TTC549 (cell line): ENCODE results near the gene DIAPH2.
A peak's percentile ranks its signal among the peaks of the same experiment; 100 is the strongest.
"Not testable (repeated sequence)": the region's sequence is repeated elsewhere in the genome, so short reads cannot be mapped to it uniquely, and the experiment has no call there.

ENCODE experiments used
- FAIRE-seq: peaks from 2 replicates; lab custom pipeline; 2012; peaks lifted over from hg19 to GRCh38; lab: Jason Lieb, UNC

Gene DIAPH2

GRCh38 chrX:96719161-96719875 lies 34.7 kb downstream of the DIAPH2 start:
- FAIRE-seq = no peak

DNA sequence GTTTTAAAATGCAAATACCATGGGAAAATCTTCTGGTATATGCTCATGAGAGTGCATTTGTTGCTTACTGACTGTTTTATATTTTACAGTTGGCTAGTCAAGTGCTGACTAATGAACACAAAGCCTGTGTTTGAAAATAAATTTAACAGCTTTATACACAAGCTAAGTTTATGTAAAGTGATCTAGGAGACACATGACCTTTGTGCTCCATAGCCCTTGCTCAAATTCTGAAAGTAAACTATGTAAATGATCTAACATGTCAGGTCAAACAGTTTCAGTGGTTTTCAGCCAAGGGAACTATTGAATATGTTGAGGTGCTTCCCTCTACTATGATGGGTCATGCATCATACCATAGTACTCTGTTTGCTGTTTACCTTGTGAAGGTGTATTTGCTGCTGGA lies 36.7 kb downstream of the DIAPH2 start:
- FAIRE-seq = no peak

- no peak for FAIRE-seq
These were observed 38.1 kb downstream of the DIAPH2 start for GRCh38 chrX:96722781-96723180.

DNA sequence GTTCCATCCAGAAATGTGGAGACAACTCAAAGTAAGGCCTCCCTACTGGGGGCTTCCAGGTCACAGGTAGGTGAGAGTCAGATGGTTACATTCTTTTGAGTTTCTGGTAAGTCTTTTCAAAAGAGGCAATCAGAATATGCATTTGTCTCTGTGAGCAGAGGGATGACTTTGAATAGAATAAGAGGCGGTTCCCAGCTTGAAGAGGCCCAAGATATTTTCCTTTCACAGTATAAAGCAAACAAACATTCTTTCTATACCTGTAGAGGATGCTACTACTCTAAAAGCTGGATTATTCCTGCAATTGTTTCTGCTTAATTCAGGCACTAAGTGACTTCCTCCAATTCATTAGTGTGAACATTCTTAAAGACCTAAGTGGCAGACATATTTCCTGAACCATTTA lies 44.4 kb downstream of the DIAPH2 start:
- no peak for FAIRE-seq

- no peak for FAIRE-seq
These were observed 45.4 kb downstream of the DIAPH2 start for GRCh38 chrX:96729868-96730643.

- not testable (repeated sequence) for FAIRE-seq
These were observed 46.4 kb downstream of the DIAPH2 start for GRCh38 chrX:96731000-96731399.

DNA sequence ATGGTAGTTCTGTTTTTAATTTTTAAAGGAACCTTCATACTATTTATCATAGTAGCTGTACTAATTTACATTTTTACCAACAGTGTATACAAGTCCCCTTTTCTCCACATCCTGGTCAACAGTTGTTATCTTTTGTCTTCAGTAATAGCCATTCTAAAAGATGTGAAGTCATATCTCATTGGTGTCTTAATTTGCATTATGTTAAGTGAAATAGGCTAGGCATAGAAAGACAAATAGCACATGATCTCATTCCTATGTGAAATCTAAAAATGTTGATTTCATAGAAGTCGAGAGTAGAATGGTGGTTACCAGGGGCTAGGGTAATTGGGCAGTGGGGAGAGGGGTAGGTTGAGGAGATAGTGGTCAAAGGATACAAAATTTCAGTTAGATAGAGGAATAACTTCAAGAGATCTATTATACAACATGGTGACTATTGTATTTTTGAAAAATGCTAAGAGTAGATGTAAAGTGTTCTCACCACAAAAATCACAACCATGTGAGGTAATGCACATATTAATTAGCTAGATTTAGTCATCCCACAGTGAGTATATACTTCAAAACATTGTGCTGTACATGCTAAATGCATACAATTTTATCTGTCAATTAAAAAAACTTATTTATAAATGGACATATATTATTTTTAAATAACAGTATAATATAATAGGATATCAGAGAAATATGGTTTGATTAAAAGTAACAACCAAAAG lies 58.9 kb downstream of the DIAPH2 start:
- FAIRE-seq = no peak

DNA sequence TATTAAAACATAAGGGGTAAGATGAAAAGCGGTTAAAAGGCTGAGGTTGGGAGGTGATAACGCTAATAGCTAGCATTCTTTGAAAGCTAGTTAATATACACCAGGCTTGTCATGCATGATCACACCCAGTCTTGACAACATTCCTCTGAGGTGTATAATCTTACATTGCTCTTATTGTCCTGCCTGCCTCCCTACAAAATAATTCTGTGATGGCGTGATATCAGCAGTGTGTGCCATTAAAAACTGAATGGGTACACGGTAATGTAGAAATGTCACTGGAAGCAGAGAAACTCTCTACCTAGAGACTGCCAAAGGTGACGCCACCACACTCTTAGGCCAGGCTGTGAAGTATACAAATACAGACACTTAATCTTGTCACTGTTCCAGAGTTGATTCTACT lies 68.1 kb downstream of the DIAPH2 start:
- FAIRE-seq = no peak

DNA sequence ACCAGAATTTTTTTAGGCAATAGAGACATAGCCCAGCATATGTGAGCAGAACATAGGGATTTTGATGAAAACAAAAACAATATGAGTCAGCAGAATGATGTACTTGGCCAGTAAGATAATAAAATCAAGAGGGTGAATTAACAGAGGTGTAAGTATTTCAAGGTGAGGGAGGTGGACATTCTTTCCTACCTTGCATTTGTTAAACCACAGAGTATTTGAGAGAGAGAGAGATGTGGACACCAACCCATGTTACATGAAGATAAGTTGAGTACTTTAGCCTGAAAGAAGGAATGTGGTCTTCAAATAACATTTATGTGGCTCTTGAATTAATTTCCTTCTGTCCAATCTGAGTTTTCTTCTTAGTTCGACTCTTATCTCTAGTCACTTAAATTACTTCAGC lies 68.6 kb downstream of the DIAPH2 start:
- FAIRE-seq = no peak

GRCh38 chrX:96756491-96756890 lies 71.8 kb downstream of the DIAPH2 start:
- no peak for FAIRE-seq

DNA sequence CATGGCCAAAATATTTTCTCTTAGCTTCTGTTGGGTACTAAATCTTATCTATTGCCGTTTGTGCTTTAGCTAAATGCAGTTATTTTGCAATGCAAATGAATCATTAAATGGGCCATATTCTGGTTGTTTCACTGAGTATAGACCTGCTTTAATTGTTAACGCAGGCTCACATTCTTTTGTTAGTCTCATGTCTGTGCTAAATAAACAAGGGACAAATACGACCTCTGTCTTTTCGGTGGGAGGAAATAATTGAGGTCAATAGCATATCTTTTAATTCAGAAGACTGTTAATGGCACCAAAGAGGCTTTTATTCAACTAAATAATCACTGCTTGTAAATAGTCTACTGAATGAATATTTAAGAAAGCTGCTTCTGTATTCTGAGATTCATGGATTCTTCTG lies 76.9 kb downstream of the DIAPH2 start:
- no peak for FAIRE-seq

DNA sequence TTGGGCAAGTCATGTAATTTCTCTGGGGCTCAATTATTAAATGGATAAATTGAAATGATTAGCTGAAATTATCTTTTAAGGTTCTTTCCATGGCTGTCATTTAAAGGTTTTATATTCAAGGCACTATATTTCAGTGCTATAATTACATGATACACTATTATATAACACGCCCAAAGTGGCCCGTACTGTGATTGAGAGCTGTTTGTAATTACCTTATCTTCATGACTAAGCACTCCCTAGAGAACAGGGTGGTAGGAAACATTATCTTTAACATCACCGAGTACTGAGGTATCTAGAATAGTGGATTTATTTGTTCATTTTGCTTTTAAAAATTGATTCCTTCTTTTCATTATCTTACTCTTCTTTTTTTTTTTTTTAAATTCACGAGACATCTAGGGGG lies 79.0 kb downstream of the DIAPH2 start:
- no peak for FAIRE-seq

DNA sequence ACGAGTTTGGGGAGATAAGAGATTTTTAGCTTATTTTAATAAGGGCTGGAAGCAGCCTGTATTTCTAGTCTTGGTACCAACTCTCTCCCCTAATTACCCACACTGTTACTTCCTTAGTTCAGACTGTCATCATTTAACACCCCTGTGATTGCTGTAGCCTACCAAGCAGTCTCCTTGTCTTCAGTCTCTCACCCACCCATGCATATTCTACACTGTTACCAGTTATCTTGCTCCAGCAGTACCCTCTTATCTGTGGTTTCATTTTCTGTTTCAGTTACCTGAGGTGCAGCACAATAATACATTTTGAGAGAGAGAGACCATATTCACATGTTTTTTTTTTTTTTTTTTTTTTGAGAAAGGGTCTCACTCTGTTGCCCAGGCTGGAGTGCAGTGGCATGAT lies 80.2 kb downstream of the DIAPH2 start:
- no peak for FAIRE-seq

- peak; percentile 89 for FAIRE-seq
These were observed 85.7 kb downstream of the DIAPH2 start for GRCh38 chrX:96770315-96770714.

GRCh38 chrX:96771486-96771885 lies 86.8 kb downstream of the DIAPH2 start:
- no peak for FAIRE-seq

DNA sequence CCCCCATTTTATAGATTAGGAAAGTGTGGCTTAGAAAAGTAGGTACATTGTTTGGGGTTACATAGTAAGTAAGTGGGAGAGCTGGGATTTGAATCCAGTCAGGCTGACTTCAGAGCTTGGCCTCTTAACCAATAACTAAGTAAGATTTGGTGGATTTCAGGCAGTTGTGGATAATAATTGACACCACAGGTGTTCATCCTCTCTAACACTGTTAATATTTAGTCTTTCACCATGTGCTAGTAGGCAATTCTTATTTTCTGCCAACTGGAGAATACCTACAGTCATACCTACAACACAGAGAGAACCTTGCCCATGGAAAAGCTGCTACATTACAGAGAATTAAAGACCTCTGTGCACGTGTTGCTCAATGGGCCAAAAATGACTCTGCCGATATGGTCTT lies 89.5 kb downstream of the DIAPH2 start:
- FAIRE-seq = no peak

- no peak for FAIRE-seq
These were observed 92.3 kb downstream of the DIAPH2 start for GRCh38 chrX:96776966-96777365.

- FAIRE-seq = no peak
These were observed 106.9 kb downstream of the DIAPH2 start for GRCh38 chrX:96791559-96791958.

GRCh38 chrX:96792047-96792446 lies 107.4 kb downstream of the DIAPH2 start:
- FAIRE-seq = no peak

- FAIRE-seq = no peak
These were observed 114.3 kb downstream of the DIAPH2 start for GRCh38 chrX:96798982-96799381.

- no peak for FAIRE-seq
These were observed 122.7 kb downstream of the DIAPH2 start for GRCh38 chrX:96807318-96807717.

GRCh38 chrX:96820935-96821334 lies 136.3 kb downstream of the DIAPH2 start:
- FAIRE-seq = no peak

DNA sequence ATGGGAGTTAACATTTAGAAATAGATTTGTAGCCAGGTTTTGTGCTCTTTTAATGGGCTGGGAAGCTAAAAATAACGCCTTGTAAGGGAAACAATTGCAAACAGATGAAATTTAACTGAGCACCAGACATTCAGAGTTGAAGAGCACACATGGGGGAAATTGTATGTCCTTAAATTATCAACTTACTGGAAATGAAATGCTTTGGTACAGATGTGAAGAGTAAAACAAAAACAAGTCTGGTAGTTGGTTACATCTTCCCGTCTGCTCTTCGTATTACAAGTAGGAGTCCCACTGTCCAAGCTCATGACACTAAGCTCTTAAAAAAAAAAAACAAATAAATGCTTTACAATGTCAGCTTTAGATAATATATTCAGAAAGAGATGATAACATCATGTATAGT lies 139.5 kb downstream of the DIAPH2 start:
- FAIRE-seq = no peak
